Uterus (tissue), 4 donors: ENCODE results near the gene LPCAT2. TPM values are rescaled to one million over a fixed set of nuclear protein-coding genes. Genes with fewer than 3 reads are reported as not detected.

Experiments
- DNase-seq, 2 donors: peaks; one replicate each; pipeline ENCODE4 v3.0.0-alpha.2; 2019 to 2020
- H3K27ac ChIP-seq, 2 donors: fragments of 200-600 bp; sonication (generic); 1 replicate in 1 of 2; 2 replicates in 1 of 2; pipeline ENCODE4 v1.5.1; 2016 to 2018
- H3K27me3 ChIP-seq, 2 donors: fragments of 200-600 bp; sonication (generic); one replicate each; pipeline ENCODE4 v1.5.1; 2018 to 2019; ENCODE audit warnings: control low read depth in 1 of 2
- H3K36me3 ChIP-seq, 2 donors: fragments of 200-600 bp; sonication (generic); one replicate each; pipeline ENCODE4 v1.5.1; 2019; ENCODE audit warnings: control low read depth in 1 of 2
- H3K4me1 ChIP-seq, 2 donors: fragments of 200-600 bp; sonication (generic); one replicate each; pipeline ENCODE4 v1.5.1; 2018 to 2019; ENCODE audit warnings: control low read depth in 1 of 2
- H3K4me3 ChIP-seq, 2 donors: fragments of 200-600 bp; sonication (generic); 1 replicate in 1 of 2; 2 replicates in 1 of 2; pipeline ENCODE4 v1.5.1; 2018 to 2019; ENCODE audit warnings: mild to moderate bottlenecking in 1 of 2
- H3K9me3 ChIP-seq, 2 donors: fragments of 200-600 bp; sonication (generic); one replicate each; pipeline ENCODE4 v1.5.1; 2019; ENCODE audit warnings: control low read depth in 1 of 2
- CTCF ChIP-seq, 4 experiments: fragments of 200-600 bp in 2 of 4; fragments of 450-650 bp in 2 of 4; sonication (generic) in 2 of 4; IDR thresholded peaks; one replicate each; pipeline ENCODE4 v1.5.1; 2016 to 2019; ENCODE audit warnings: antibody characterized with exemption in 4 of 4, mild to moderate bottlenecking in 2 of 4, moderate library complexity in 1 of 4
- POLR2A ChIP-seq, 2 donors: fragments of 450-650 bp; IDR thresholded peaks; one replicate each; pipeline ENCODE4 v1.6.1; 2016; ENCODE audit warnings: antibody characterized with exemption in 2 of 2, mild to moderate bottlenecking in 1 of 2, moderate library complexity in 1 of 2
- intact Hi-C: fragments of 100-400 bp; cut with DNase I; formaldehyde crosslinking; loops from one replicate; pipeline ENCODE4 v1.15.1; 2023; ENCODE audit warnings: low total_unique reads
- total RNA-seq, 4 donors: library from RNA; depleted of rRNA in 3 of 4; stranded (reverse); fragments of >200 nt in 3 of 4; gene quantifications; one replicate each; pipeline versions ENCODE4 v1.1.0 to v1.2.4, GENCODE V29; 2014 to 2023
- donor health status: DM: yes; HTN: yes; CAD: no.

Gene LPCAT2
- total RNA-seq, 4 donors from 2014 or later, result 28.8 to 52.9 (median 36.3) TPM

DNA sequence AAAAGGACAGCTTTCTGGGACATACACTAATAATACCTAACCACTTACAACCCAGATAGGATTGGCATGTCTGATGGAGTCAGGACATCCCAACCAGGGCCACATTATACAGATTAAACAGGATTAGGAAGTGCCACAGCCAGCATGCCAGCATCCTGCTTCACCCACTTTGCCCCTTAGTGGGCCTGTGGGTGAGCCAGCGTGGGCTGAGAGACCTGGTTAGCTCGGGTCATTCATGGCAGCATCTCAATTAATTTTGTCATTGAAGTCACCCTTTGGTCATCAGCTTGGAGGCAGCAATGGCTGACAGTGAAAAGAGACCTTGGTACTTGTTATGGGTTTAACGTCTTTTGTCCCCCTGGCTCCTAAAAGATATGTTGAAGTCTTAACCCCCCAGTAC is 117.0 kb downstream of the LPCAT2 start:
- no peaks in the 10 kb centered on the region for H3K4me1 ChIP-seq
- no peaks in the 10 kb centered on the region for H3K9me3 ChIP-seq
- no peak overlapping the region for H3K27ac ChIP-seq
- TF ChIP-seq POLR2A (IDR thresholded peaks at IDR 0.05) (no peak), CTCF (IDR thresholded peaks at IDR 0.05) (no peak)
- H3K4me3 ChIP-seq, result no peak overlapping the region
- no peaks in the 10 kb centered on the region for H3K27me3 ChIP-seq
- intact Hi-C loops, result no loop called here
- no peak for DNase-seq
- no peaks in the 10 kb centered on the region for H3K36me3 ChIP-seq

DNA sequence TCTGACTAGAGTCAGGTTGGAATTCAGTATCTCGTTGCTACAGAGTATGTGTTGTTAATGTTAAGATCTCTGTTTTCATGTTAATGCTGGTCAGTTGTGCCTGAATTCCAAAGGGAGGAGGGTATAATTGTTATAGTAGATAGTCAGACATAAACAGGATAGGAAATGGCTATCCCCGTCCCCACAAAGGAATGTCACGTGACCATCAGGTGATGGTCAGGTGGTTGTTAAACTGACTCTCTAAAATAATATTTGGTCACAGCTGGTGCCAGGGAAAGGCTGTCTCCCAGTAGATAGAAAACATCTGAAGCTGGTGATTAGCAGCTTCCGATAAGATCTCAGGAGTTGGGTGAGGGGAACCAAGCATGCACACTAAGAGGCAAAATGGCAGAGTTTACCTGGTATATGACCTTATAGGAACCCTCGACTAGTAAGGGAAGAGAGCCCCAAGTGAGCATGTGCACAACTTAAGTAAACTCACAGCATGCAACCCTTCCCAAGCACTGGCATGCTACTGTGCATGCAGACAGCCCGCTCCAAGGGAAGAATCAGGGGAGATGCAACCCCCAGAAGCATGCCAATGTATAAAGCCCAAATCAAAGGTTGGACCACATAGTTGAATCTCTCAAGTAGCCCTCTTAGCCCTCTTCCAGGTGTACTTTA is 119.6 kb downstream of the LPCAT2 start:
- Histone ChIP-seq H3K4me1 (no peaks in the 10 kb centered on the region), H3K27me3 (no peaks in the 10 kb centered on the region), H3K9me3 (no peaks in the 10 kb centered on the region), H3K36me3 (no peaks in the 10 kb centered on the region), H3K4me3 (no peak overlapping the region), H3K27ac (no peak overlapping the region)
- no peak for DNase-seq
- intact Hi-C loops, result no loop called here
- TF ChIP-seq POLR2A (IDR thresholded peaks at IDR 0.05) (no peak), CTCF (IDR thresholded peaks at IDR 0.05) (no peak)

GRCh38 chr16:55630774-55631173 is 121.9 kb downstream of the LPCAT2 start:
- no peaks in the 10 kb centered on the region for H3K9me3 ChIP-seq
- no peak overlapping the region for H3K27ac ChIP-seq
- no peaks in the 10 kb centered on the region for H3K27me3 ChIP-seq
- H3K36me3 ChIP-seq, result no peaks in the 10 kb centered on the region
- intact Hi-C loops, result no loop called here
- no peaks in the 10 kb centered on the region for H3K4me1 ChIP-seq
- TF ChIP-seq CTCF (IDR thresholded peaks at IDR 0.05) (no peak), POLR2A (IDR thresholded peaks at IDR 0.05) (no peak)
- H3K4me3 ChIP-seq, result no peak overlapping the region
- no peak for DNase-seq

GRCh38 chr16:55632259-55632658 is 123.4 kb downstream of the LPCAT2 start:
- no peak overlapping the region for H3K27ac ChIP-seq
- no peaks in the 10 kb centered on the region for H3K27me3 ChIP-seq
- no peaks in the 10 kb centered on the region for H3K36me3 ChIP-seq
- no peaks in the 10 kb centered on the region for H3K9me3 ChIP-seq
- DNase-seq, result no peak
- TF ChIP-seq POLR2A (IDR thresholded peaks at IDR 0.05) (no peak), CTCF (IDR thresholded peaks at IDR 0.05) (no peak)
- H3K4me3 ChIP-seq, result no peak overlapping the region
- H3K4me1 ChIP-seq, result no peaks in the 10 kb centered on the region
- intact Hi-C loops, result no loop called here

DNA sequence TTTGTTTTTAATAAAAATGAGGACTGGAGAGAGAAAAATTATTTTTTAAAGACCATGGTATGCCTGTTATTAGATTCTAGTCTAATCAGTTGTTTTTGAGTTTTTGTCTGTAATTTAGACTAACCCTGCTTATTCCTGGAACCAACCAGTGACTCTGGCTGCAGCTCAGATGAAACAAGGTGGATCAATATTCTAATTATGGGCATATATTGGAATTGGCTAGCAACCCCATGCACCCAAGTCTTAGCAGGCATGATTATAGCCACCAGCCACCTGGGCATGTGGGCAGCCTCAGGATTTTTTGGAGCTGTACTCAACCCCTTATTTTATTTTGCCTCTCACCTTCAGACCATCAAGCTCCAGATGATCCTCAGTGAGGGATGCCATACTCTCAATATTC is 125.3 kb downstream of the LPCAT2 start:
- Histone ChIP-seq H3K9me3 (no peaks in the 10 kb centered on the region), H3K4me3 (no peak overlapping the region), H3K27me3 (no peaks in the 10 kb centered on the region), H3K27ac (no peak overlapping the region), H3K36me3 (no peaks in the 10 kb centered on the region), H3K4me1 (no peaks in the 10 kb centered on the region)
- no peak for DNase-seq
- intact Hi-C loops, result no loop called here
- TF ChIP-seq CTCF (IDR thresholded peaks at IDR 0.05) (no peak), POLR2A (IDR thresholded peaks at IDR 0.05) (no peak)

Other genes with a start within 250 kb of the LPCAT2 start
- under 1 TPM in 1 of 4 donors, not detected in 3; 0.14 TPM for gene IRX6, start 184.9 kb upstream of the LPCAT2 start, total RNA-seq
- 100 to 1,000 TPM; 130 to 578 (median 324) TPM for gene MMP2, start 29.9 kb upstream of the LPCAT2 start, total RNA-seq
- 1 to 10 TPM in 1 of 4 donors, under 1 TPM in 1, not detected in 2; 0.90 to 2.1 TPM for gene CAPNS2, start 57.6 kb downstream of the LPCAT2 start, total RNA-seq
- 1 to 10 TPM in 2 of 4 donors, under 1 TPM in 1, not detected in 1; 0.51 to 2.1 (median 1.0) TPM for gene SLC6A2, start 146.9 kb downstream of the LPCAT2 start, total RNA-seq